Fibroblast of skin of right quadriceps (primary cell): ENCODE measurements around the gene PLCL1.

Experiments
- DNase-seq: peaks from one replicate; pipeline ENCODE4 v3.0.0-alpha.2; 2013

The PLCL1 gene

GRCh38 chr2:197929886-197930227 lies 125.5 kb downstream of the PLCL1 start:
- no peak for DNase-seq

DNA sequence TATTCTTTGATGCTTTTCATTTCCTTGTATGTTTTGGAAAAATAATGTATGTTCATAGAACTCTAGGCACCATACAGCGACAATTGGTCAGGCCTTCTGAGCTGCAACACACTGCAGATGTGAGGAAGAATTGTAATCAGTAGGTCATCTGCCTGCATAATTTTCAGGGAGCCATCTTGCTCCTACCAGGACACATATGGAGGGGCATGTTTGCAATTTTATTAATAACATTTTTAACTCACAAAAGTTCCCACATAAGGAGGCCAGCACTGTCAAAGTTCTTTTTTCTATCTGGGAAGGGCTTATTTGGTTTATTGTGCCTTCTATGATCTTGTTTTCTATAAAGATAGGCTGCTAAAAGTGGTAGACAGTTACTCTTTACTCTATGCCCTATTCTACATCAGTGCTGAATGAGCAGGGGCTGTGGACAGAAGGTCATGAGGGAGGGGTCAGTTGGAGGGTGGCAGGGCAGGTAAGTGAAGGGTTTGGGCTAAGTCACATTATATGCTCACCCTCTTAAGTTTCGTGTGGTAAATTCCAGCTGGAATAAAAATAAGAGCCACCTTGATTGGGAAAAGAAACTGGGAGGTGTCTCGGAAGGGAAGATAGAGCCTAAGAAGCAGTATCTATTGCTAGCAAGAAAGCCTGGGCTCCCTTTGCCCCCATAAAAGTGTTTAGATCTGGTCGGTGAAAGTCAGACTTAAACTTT lies 126.3 kb downstream of the PLCL1 start:
- DNase-seq, result no peak

DNA sequence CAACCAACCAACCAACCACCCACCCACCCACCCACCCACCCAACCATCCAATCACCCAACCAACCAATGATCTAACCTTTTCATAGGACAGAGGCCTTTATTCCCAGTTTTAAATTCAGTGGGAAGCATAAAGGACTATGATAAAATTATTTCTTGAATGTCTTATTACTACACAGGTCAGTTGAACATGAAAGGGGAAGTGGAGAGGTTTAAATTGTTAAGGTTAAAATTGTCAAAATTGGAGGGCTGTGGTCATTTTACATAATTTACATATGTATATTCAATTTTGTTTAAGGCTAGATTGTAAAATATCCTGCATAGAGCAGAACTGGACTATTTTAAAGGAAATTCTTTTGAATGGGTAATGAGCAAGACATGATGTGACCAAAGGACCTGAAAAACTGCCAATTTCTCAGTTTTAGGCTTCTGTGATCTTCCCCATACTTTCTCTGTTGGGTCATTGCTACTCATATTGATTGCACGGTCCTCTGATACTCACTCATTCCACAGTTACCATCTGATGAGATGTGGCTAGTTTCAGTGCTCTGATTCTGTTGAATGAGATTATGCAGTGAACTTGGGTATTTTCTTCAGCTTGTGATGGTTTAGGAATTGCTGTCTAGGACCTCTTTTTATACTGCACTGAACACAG lies 127.4 kb downstream of the PLCL1 start:
- DNase-seq, result peak; percentile 47

GRCh38 chr2:197932374-197932773 lies 128.0 kb downstream of the PLCL1 start:
- no peak for DNase-seq

DNA sequence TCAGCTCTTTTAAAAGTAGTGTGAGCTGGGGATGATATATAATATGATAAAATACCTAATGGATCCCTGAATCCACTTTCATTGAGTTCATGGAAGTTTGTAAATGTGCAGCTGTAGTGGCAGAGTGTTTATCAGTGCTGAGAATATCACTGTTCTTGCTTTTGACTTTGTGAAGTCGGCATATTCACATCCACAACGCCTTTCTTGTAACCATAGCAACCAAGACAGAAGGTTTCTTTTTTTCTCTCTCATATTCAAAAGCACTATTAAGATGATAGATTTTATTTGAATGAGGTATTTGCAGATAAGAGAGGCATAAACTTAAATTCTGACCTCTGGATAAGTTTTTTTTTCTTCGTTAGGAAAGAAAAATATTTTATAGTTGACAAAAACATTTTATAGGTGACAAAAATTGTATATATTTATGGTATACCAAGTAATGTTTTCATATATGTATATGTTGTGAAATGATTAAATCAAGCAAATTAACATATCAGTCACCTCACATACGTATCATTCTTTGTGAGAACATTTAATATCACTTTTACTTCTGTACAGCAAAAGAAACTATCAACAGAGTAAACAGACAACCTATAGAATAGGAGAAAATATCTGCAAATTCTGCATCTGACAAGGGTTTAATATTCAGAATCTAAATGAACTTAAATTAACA lies 130.0 kb downstream of the PLCL1 start:
- no peak for DNase-seq

DNA sequence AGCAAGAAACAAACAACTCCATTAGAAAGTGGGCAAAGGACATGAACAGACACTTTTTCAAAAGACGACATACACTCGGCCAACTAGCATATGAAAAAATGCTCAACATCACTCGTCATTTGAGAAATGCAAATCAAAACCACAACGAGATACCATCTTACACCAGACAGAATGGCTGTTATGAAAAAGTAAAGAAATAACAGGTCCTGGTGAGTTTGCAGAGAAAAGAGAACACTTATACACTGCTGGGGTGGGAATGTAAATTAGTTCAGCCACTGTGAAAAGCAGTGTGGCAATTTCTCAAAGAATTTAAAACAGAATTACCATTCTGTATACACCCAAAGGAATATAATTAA lies 130.5 kb downstream of the PLCL1 start:
- DNase-seq, result no peak

DNA sequence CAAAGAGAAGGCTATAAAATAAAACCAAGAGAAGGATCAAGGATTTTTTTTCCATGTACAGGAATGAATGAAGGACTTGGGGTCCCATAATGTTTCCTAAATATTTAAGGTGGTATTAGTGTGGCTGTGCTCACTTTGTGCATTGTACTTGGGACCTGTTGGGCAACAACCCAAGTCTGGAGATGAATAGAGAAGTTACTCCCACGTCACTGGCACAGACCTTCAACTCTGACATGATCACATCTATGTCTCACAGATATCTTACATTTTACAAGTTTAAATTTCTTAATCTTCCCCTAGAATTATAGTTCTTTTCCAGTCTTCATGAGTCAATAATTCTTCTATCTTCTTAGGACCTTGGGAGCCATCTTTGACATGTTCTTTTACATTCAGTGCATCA lies 133.4 kb downstream of the PLCL1 start:
- no peak for DNase-seq

GRCh38 chr2:197938555-197938954 lies 134.2 kb downstream of the PLCL1 start:
- DNase-seq, result no peak

GRCh38 chr2:197939787-197940186 lies 135.4 kb downstream of the PLCL1 start:
- no peak for DNase-seq

GRCh38 chr2:197940382-197940781 lies 136.0 kb downstream of the PLCL1 start:
- no peak for DNase-seq

DNA sequence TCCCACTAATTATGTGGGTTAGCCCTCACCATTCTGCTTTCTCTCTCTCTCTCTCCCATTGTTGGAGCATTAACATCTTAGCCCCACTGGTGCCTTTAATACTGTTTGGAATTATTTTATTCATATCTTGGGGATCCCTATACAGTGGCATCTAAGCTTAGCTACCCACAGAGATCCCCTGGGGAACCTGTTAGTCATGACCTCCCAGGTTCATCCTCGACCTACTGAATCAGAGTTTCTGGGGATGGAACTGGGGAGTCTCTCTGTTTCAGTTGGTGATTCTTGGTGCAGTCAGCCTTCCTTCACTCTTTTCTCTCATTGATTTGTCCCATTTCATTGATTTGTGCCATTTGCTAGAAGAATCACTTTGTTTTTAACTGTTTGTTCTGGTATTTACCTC lies 137.3 kb downstream of the PLCL1 start:
- DNase-seq, result no peak

DNA sequence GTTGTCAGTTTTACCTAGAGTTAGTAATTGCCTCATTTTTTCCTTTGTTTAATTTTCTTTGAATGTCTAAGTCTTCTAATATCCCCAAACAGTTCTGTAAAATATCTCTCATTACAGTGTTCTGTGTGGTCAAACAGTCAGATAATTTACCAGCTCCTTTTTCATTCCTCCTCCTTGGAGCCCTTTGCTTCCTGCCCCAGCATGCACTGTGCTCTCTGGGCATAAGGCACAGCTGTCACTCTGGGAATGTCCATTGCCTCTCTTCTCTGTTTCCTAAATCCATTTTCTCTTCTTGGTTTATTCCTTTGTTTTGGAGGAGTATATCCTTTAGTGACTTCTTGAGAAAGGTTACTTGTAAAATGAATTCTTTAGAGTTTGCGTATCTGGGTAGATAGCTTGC lies 139.3 kb downstream of the PLCL1 start:
- no peak for DNase-seq

DNA sequence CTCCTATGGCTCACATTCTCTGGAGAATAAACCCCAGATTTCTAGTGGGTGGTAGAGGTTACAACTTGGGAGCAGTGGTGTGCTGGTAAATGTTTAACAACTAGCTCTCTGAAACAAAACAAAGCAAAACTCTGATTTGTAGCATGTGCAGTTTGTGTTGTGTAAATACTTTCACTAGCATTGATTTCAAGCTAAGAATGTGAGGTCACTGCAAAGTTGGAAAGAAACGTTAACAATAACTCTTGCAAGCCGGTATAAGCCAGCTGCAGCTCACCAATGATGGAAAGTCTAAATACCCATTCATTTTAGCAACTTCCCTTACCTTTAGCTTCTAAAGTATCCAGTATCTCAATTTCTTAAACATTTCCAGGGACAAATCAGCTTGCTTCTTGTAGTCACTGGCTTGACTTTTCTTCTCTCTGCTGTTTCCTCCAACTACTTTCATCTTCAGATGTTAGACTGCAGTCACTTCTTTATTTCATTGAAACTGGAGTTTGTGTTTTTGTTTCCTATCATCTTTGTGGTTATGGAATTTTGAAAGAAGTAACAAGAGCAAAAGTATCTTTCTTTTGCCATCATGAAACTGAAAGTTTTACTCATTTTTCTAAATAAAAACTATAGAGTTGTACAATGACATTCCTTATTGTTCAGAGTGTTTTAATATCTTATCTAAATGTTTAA lies 140.2 kb downstream of the PLCL1 start:
- no peak for DNase-seq

- DNase-seq, result peak; percentile 20
Observed at GRCh38 chr2:197946562-197946961, 142.2 kb downstream of the PLCL1 start.

GRCh38 chr2:197947219-197947757 lies 142.9 kb downstream of the PLCL1 start:
- DNase-seq, result no peak

GRCh38 chr2:197949224-197949623 lies 144.8 kb downstream of the PLCL1 start:
- no peak for DNase-seq

DNA sequence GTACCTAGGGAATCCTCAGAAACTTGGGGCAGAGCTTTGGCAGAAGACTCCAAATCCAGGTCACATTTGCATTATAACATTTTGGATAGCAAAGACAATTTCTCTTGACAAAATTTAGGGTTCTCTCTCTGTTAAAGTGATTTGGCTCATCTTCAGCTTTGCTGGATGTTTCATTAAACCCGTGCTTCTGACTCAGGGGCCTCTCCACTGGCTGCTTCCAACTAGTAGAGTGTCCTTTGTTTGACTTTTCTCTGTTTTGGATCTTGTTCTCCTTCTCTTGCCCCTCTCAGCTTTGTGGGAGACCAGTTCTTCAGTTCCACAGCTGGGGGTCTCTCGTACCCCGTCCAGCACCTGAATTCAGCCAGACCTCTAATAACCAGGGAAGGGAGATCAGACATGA lies 145.6 kb downstream of the PLCL1 start:
- no peak for DNase-seq

GRCh38 chr2:197950724-197951123 lies 146.3 kb downstream of the PLCL1 start:
- no peak for DNase-seq

- DNase-seq, result no peak
Observed at GRCh38 chr2:197952540-197953202, 148.3 kb downstream of the PLCL1 start.

DNA sequence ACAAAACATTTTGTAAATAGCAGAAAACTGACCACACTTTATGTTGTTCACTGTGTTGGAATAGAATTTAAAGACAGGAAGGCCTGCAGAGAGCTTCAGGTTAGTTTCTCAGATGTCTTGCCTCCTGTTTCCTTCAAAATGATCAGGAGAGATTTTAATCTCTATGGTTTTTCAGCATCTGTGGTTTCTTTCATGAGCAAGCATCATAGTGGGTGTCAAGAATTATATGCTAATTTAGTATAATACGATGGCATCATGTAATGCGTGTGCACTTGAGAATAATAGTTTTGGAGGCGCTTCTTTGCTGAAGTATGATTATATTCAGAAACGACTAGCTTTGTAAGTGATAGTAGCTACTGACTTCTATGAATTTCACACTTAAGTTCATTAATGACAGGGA lies 149.9 kb downstream of the PLCL1 start:
- DNase-seq, result no peak

DNA sequence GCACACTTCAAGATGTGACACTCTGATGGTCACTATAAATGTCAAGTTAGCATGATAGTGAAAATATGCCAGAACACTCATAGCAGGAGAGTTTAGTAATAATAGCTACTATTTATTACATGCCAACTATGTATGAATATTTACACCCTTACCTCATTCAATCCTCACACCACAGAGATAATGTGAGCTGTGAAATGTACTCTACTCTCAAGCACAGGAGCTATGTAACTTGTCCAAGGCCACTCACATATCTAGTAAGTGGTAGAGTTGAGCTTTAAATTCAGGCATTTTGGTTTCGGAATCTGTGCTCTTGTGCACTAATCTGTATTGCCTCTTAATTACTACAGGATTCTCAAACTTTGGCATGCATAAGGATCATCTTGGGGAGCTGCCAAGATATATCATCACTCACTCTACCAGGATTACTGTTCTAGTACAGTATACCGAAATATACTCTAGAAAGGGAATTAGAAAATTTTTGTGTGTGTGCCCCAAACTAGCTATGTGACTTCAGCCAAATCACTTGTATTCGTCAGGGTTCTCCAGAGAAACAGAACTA lies 154.3 kb downstream of the PLCL1 start:
- DNase-seq, result peak; percentile 22

DNA sequence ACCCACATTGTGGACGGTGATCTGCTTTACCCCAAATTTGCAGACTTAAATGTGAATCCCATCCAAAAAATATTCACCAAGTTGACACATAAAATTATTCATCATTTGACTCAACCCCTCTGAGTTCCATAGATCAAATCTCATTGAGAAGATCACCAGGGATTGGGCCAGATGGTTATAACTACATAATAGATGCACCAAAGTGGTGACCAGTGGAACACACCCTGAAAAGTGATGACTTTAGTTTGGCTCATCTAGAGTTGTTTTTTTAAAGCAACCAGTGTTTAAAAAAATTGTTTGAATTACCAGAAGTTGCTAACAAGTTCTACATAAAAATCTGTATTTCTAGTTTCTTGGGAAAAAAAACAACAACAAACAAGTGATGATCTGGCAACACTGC lies 155.0 kb downstream of the PLCL1 start:
- no peak for DNase-seq

GRCh38 chr2:197960786-197961185 lies 156.4 kb downstream of the PLCL1 start:
- no peak for DNase-seq
